ENCODE measurements around the gene HERC2. TPM values are rescaled to one million over a fixed set of nuclear protein-coding genes. Genes with fewer than 3 reads are reported as not detected.

HERC2 gene
- total RNA-seq, 1 experiment from 2014 or later = 19.7 TPM

GRCh38 chr15:28112962-28113361, 209.0 kb downstream of the HERC2 start:
- Mint-ChIP-seq H3K27me3 (ENCODE audit: unreplicated experiment) (no peaks in the 10 kb centered on the region), H3K9me3 (ENCODE audit: low read depth, unreplicated experiment) (no peaks in the 10 kb centered on the region), H3K4me1 (ENCODE audit: low read depth, unreplicated experiment) (no peaks in the 10 kb centered on the region), H3K4me3 (ENCODE audit: low read depth, unreplicated experiment) (no peak overlapping the region), H3K27ac (ENCODE audit: unreplicated experiment) (no peak overlapping the region), H3K36me3 (ENCODE audit: insufficient read depth, unreplicated experiment) (no peaks in the 10 kb centered on the region)
- CTCF ChIA-PET = no interaction called here
- TF ChIP-seq CTCF (IDR thresholded peaks at IDR 0.05; ENCODE audit: unreplicated experiment) = no peak
- no TSS peak for BruUV-seq (replicated peaks)
- DNase-seq = no peak
- intact Hi-C loops (cut with micrococcal nuclease; ENCODE audit: unreplicated experiment) = no loop called here

DNA sequence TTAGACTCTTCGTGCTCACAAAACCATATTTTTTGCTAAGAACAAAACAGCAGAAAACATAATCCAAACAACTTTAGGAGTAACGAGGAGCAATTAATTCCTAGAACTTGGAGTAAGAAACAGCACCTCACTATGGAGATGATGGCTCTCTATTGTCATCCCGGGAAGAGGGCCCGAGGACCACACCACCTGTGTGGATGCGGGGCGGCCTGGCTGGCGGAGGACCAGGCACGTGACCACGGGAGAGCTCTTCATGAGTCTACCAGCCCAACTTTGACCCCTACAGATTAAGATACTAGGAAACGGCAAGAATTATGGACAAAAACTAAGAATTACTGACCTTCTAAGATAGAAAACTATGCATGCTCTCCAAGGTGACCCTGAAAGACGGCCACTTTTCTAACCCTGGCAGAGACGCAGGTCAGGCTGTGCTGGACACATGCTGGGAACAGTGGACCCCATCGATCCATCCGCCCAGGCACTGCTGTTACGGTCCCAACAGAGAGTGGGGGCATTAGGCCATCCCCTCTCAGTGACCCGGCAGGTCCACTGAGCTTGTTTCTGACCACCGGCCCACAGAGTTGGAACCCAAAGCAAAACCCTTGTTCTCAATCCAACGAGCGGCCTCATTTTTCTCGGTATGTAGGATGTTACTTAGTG, 209.7 kb downstream of the HERC2 start:
- BruUV-seq (replicated peaks) = no TSS peak
- DNase-seq = no peak
- Mint-ChIP-seq H3K9me3 (ENCODE audit: low read depth, unreplicated experiment) (no peaks in the 10 kb centered on the region), H3K36me3 (ENCODE audit: insufficient read depth, unreplicated experiment) (no peaks in the 10 kb centered on the region), H3K4me1 (ENCODE audit: low read depth, unreplicated experiment) (no peaks in the 10 kb centered on the region), H3K27ac (ENCODE audit: unreplicated experiment) (no peak overlapping the region), H3K4me3 (ENCODE audit: low read depth, unreplicated experiment) (no peak overlapping the region), H3K27me3 (ENCODE audit: unreplicated experiment) (no peaks in the 10 kb centered on the region)
- intact Hi-C loops (cut with micrococcal nuclease; ENCODE audit: unreplicated experiment) = no loop called here
- TF ChIP-seq CTCF (IDR thresholded peaks at IDR 0.05; ENCODE audit: unreplicated experiment) = no peak
- CTCF ChIA-PET = no interaction called here

- no peaks in the 10 kb centered on the region for H3K27me3 Mint-ChIP-seq (ENCODE audit: unreplicated experiment)
- no peak overlapping the region for H3K4me3 Mint-ChIP-seq (ENCODE audit: low read depth, unreplicated experiment)
- H3K9me3 Mint-ChIP-seq (ENCODE audit: low read depth, unreplicated experiment) = no peaks in the 10 kb centered on the region
- H3K36me3 Mint-ChIP-seq (ENCODE audit: insufficient read depth, unreplicated experiment) = no peaks in the 10 kb centered on the region
- intact Hi-C loops (cut with micrococcal nuclease; ENCODE audit: unreplicated experiment) = no loop called here
- no peak overlapping the region for H3K27ac Mint-ChIP-seq (ENCODE audit: unreplicated experiment)
- no peak for DNase-seq
- no peak for TF ChIP-seq CTCF (IDR thresholded peaks at IDR 0.05; ENCODE audit: unreplicated experiment)
- no TSS peak for BruUV-seq (replicated peaks)
- CTCF ChIA-PET = no interaction called here
- H3K4me1 Mint-ChIP-seq (ENCODE audit: low read depth, unreplicated experiment) = no peaks in the 10 kb centered on the region
Measured at GRCh38 chr15:28111543-28111942, 210.4 kb downstream of the HERC2 start.

- CTCF ChIA-PET = no interaction called here
- no peaks in the 10 kb centered on the region for H3K4me1 Mint-ChIP-seq (ENCODE audit: low read depth, unreplicated experiment)
- H3K36me3 Mint-ChIP-seq (ENCODE audit: insufficient read depth, unreplicated experiment) = no peaks in the 10 kb centered on the region
- intact Hi-C loops (cut with micrococcal nuclease; ENCODE audit: unreplicated experiment) = no loop called here
- no peak for DNase-seq
- TF ChIP-seq CTCF (IDR thresholded peaks at IDR 0.05; ENCODE audit: unreplicated experiment) = no peak
- H3K9me3 Mint-ChIP-seq (ENCODE audit: low read depth, unreplicated experiment) = no peaks in the 10 kb centered on the region
- no peak overlapping the region for H3K4me3 Mint-ChIP-seq (ENCODE audit: low read depth, unreplicated experiment)
- H3K27me3 Mint-ChIP-seq (ENCODE audit: unreplicated experiment) = no peaks in the 10 kb centered on the region
- H3K27ac Mint-ChIP-seq (ENCODE audit: unreplicated experiment) = no peak overlapping the region
- no TSS peak for BruUV-seq (replicated peaks)
Measured at GRCh38 chr15:28110481-28110881, 211.5 kb downstream of the HERC2 start.

Data from Calu3 (cell line).